ENCODE data around the gene ABCA3.

The ABCA3 gene

GRCh38 chr16:2333772-2334379 lies 6.7 kb downstream of the ABCA3 start:
- peaks cover 11% of the 10 kb centered on the region; the same call in 1 of the 2 replicates for H3K27me3 ChIP-seq (ENCODE audit: low read depth, low read length)
- H3K4me1 ChIP-seq (ENCODE audit: low read length) = no peaks in the 10 kb centered on the region
- no peaks in the 10 kb centered on the region for H3K36me3 ChIP-seq (replicated peaks; ENCODE audit: low read depth, low read length)
- H3K9ac ChIP-seq (ENCODE audit: low read length) = no peak overlapping the region
- H3K9me3 ChIP-seq (ENCODE audit: insufficient read depth, low read length) = no peaks in the 10 kb centered on the region
- no peaks in the 10 kb centered on the region for H3K79me2 ChIP-seq (ENCODE audit: low read length)
- TF ChIP-seq CTCF (IDR thresholded peaks at IDR 0.05; ENCODE audit: low read depth, low read length) (no peak), EZH2phosphoT487 (IDR thresholded peaks at IDR 0.05; ENCODE audit: low read depth) (no peak)
- H3K4me3 ChIP-seq (ENCODE audit: low read length) = no peak overlapping the region
- no peaks in the 10 kb centered on the region for H4K20me1 ChIP-seq (ENCODE audit: insufficient read depth, low read length)
- H3K27ac ChIP-seq (ENCODE audit: low read length) = no peak overlapping the region
- H2AFZ ChIP-seq (ENCODE audit: low read depth, low read length) = no peak overlapping the region
- H3K4me2 ChIP-seq (ENCODE audit: low read length) = no peak overlapping the region

- H3K9me3 ChIP-seq (ENCODE audit: insufficient read depth, low read length) = no peaks in the 10 kb centered on the region
- H3K9ac ChIP-seq (ENCODE audit: low read length) = no peak overlapping the region
- no peaks in the 10 kb centered on the region for H3K4me1 ChIP-seq (ENCODE audit: low read length)
- no peak overlapping the region for H3K4me3 ChIP-seq (ENCODE audit: low read length)
- H4K20me1 ChIP-seq (ENCODE audit: insufficient read depth, low read length) = no peaks in the 10 kb centered on the region
- H3K27me3 ChIP-seq (ENCODE audit: low read depth, low read length) = peaks cover 15% of the 10 kb centered on the region
- H3K27ac ChIP-seq (ENCODE audit: low read length) = no peak overlapping the region
- TF ChIP-seq EZH2phosphoT487 (IDR thresholded peaks at IDR 0.05; ENCODE audit: low read depth) = no peak
- no peak for TF ChIP-seq CTCF (IDR thresholded peaks at IDR 0.05; ENCODE audit: low read depth, low read length)
- no peaks in the 10 kb centered on the region for H3K79me2 ChIP-seq (ENCODE audit: low read length)
- H3K4me2 ChIP-seq (ENCODE audit: low read length) = no peak overlapping the region
- H2AFZ ChIP-seq (ENCODE audit: low read depth, low read length) = no peak overlapping the region
- H3K36me3 ChIP-seq (replicated peaks; ENCODE audit: low read depth, low read length) = no peaks in the 10 kb centered on the region
Measured at GRCh38 chr16:2333231-2333630, 7.3 kb downstream of the ABCA3 start.

- H3K4me2 ChIP-seq (ENCODE audit: low read length) = no peak overlapping the region
- H3K79me2 ChIP-seq (ENCODE audit: low read length) = no peaks in the 10 kb centered on the region
- H3K27me3 ChIP-seq (ENCODE audit: low read depth, low read length) = peaks cover 21% of the 10 kb centered on the region
- no peak overlapping the region for H3K9ac ChIP-seq (ENCODE audit: low read length)
- TF ChIP-seq CTCF (IDR thresholded peaks at IDR 0.05; ENCODE audit: low read depth, low read length) = no peak
- H3K9me3 ChIP-seq (ENCODE audit: insufficient read depth, low read length) = no peaks in the 10 kb centered on the region
- no peak overlapping the region for H2AFZ ChIP-seq (ENCODE audit: low read depth, low read length)
- H3K27ac ChIP-seq (ENCODE audit: low read length) = no peak overlapping the region
- no peak overlapping the region for H3K4me3 ChIP-seq (ENCODE audit: low read length)
- H3K4me1 ChIP-seq (ENCODE audit: low read length) = no peaks in the 10 kb centered on the region
- H4K20me1 ChIP-seq (ENCODE audit: insufficient read depth, low read length) = no peaks in the 10 kb centered on the region
- H3K36me3 ChIP-seq (replicated peaks; ENCODE audit: low read depth, low read length) = no peaks in the 10 kb centered on the region
Measured at GRCh38 chr16:2331931-2332267, 8.6 kb downstream of the ABCA3 start.

GRCh38 chr16:2331199-2331930 lies 9.2 kb downstream of the ABCA3 start:
- H2AFZ ChIP-seq (ENCODE audit: low read depth, low read length) = no peak overlapping the region
- H3K36me3 ChIP-seq (replicated peaks; ENCODE audit: low read depth, low read length) = no peaks in the 10 kb centered on the region
- no peaks in the 10 kb centered on the region for H4K20me1 ChIP-seq (ENCODE audit: insufficient read depth, low read length)
- H3K4me1 ChIP-seq (ENCODE audit: low read length) = no peaks in the 10 kb centered on the region
- H3K79me2 ChIP-seq (ENCODE audit: low read length) = no peaks in the 10 kb centered on the region
- TF ChIP-seq CTCF (IDR thresholded peaks at IDR 0.05; ENCODE audit: low read depth, low read length) (no peak), EZH2phosphoT487 (IDR thresholded peaks at IDR 0.05; ENCODE audit: low read depth) (no peak)
- no peak overlapping the region for H3K9ac ChIP-seq (ENCODE audit: low read length)
- no peak overlapping the region for H3K4me3 ChIP-seq (ENCODE audit: low read length)
- H3K27ac ChIP-seq (ENCODE audit: low read length) = no peak overlapping the region
- H3K4me2 ChIP-seq (ENCODE audit: low read length) = no peak overlapping the region
- no peaks in the 10 kb centered on the region for H3K9me3 ChIP-seq (ENCODE audit: insufficient read depth, low read length)
- peaks cover 21% of the 10 kb centered on the region for H3K27me3 ChIP-seq (ENCODE audit: low read depth, low read length)
